C4-2B (cell line): ENCODE data around the gene ANKLE2.

Experiments used
- ZFX ChIP-seq: fragments of 450-650 bp; IDR thresholded peaks from 2 replicates; pipeline ENCODE4 v1.6.1; 2017
- TF ChIP-seq, protein P1 (sequence below): fragments of 450-650 bp; conservative IDR thresholded peaks from 2 replicates; pipeline ENCODE4 v1.5.1; 2017; ENCODE audit warnings: mild to moderate bottlenecking

DNA sequence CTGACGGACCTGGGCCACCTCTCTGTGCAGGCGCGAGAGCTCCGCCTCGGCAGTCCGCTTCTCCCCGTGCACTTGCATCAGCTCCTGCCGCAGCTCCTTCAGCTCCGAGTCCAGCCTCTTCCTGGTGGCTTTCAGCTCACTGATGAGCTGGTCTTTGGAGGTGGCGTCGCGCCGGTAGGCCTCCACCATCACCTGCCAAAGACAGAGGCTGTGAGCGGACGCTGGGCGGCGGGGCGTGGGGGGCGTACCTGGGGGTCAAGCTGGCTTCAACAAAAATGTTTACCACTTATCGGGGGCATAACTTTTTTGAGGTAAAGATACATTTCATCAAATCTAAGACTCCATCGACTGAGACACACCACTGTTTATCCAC lies 27.5 kb upstream of the ANKLE2 start:
- TF ChIP-seq, protein P1, sequence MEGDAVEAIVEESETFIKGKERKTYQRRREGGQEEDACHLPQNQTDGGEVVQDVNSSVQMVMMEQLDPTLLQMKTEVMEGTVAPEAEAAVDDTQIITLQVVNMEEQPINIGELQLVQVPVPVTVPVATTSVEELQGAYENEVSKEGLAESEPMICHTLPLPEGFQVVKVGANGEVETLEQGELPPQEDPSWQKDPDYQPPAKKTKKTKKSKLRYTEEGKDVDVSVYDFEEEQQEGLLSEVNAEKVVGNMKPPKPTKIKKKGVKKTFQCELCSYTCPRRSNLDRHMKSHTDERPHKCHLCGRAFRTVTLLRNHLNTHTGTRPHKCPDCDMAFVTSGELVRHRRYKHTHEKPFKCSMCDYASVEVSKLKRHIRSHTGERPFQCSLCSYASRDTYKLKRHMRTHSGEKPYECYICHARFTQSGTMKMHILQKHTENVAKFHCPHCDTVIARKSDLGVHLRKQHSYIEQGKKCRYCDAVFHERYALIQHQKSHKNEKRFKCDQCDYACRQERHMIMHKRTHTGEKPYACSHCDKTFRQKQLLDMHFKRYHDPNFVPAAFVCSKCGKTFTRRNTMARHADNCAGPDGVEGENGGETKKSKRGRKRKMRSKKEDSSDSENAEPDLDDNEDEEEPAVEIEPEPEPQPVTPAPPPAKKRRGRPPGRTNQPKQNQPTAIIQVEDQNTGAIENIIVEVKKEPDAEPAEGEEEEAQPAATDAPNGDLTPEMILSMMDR, result no peak
- no peak for TF ChIP-seq ZFX
